Activated naive CD4-positive, alpha-beta T cell treated with anti-CD3 and anti-CD28 coated beads, Interleukin-2, amount 50 U/mL, for 72 hours (primary cell): ENCODE results near the gene ZNF782. TPM values are rescaled to one million over a fixed set of nuclear protein-coding genes. Genes with fewer than 3 reads are reported as not detected.

Experiments used
- ATAC-seq, 2 donors: fragments of 150-1000 bp; cut with Tn5 transposase; 2 replicates each; pipeline ENCODE4 v1.10.0; 2021; ENCODE audit warnings: mild to moderate bottlenecking in 2 of 2, moderate library complexity in 2 of 2
- DNase-seq, 2 donors: peaks; one replicate each; pipeline ENCODE4 v3.0.0; 2021 to 2022; ENCODE audit warnings: low spot score in 2 of 2
- H3K27ac Mint-ChIP-seq, 2 donors: one replicate each; pipeline ENCODE4 v1.8.0; 2022; ENCODE audit warnings: mild to moderate bottlenecking in 2 of 2, mixed read lengths in 2 of 2
- H3K36me3 Mint-ChIP-seq, 2 donors: one replicate each; pipeline ENCODE4 v1.8.0; 2022; ENCODE audit warnings: mixed read lengths in 2 of 2
- H3K9me3 Mint-ChIP-seq, 2 donors: one replicate each; pipeline ENCODE4 v1.8.0; 2022; ENCODE audit warnings: mixed read lengths in 2 of 2
- total RNA-seq, 2 donors: library from RNA; stranded (reverse); gene quantifications; one replicate each; pipeline ENCODE4 v1.2.3, GENCODE V29; 2022

ZNF782 gene
- total RNA-seq, 2 donors from 2014 or later = 4.0 to 6.8 TPM

DNA sequence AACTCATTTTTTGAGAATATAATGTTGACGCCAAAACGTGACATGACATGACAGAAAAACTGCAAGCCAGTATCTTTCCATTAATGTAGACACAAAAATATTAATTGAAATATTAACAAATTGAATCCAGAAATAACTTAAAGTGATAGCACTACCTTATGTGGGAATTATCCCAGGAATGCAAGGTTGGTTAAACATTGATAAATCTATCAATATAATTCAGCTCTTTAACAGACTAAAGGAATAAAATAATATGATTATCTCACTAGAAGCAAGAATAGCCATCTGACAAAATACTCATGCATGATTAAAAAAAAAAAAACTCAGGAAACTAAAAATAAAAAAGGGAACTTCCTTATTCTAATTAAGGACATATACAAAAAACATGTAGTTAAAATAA, 83.2 kb downstream of the ZNF782 start:
- DNase-seq = no peak

DNA sequence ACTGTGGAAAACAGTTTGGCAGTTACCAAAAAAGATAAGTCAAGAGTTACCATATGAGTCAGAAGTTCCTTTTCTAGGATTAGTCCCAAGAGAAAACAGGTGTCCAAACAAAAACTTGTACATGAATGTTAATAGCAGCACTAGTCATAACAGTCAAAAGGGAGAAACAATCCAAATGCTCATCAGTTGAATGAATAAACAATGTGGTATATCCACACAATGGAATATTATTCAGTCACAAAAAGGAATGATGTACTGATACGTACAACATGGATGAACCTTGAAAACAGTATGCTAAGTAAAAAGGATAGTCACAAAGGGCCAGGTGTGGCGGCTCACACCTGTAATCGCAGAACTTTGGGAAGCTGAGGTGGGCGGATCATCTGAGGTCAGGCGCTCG, 84.3 kb downstream of the ZNF782 start:
- no peak for ATAC-seq

More for the DNA sequence above, 83.2 kb downstream of the ZNF782 start:
- ATAC-seq = no peak
- Mint-ChIP-seq H3K36me3 (peaks cover 71 to 87% of the 10 kb centered on the region in 2 donors), H3K27ac (no peak overlapping the region), H3K9me3 (peaks cover 26 to 42% of the 10 kb centered on the region in 2 donors)

More for the DNA sequence above, 84.3 kb downstream of the ZNF782 start:
- Mint-ChIP-seq H3K27ac (no peak overlapping the region), H3K36me3 (peaks cover 78 to 98% of the 10 kb centered on the region in 2 donors), H3K9me3 (peaks cover 29 to 47% of the 10 kb centered on the region in 2 donors)
- DNase-seq = no peak

Other genes with a start within 250 kb of the ZNF782 start
- gene CDC14B, start 234.7 kb downstream of the ZNF782 start, total RNA-seq = 1 to 10 TPM; 1.5 to 2.6 TPM
- 1 to 10 TPM; 5.6 to 7.8 TPM for gene PRXL2C, start 199.2 kb downstream of the ZNF782 start, total RNA-seq
- gene ZNF510, start 76.4 kb downstream of the ZNF782 start, total RNA-seq = 10 to 100 TPM in 1 of 2 donors, 1 to 10 TPM in 1; 8.7 to 10.3 TPM
- gene NUTM2G, start 74.3 kb upstream of the ZNF782 start, total RNA-seq = not detected
- gene CTSV, start 184.6 kb upstream of the ZNF782 start, total RNA-seq = 1 to 10 TPM; 2.6 to 2.8 TPM